Prostate gland (tissue), 2 donors: ENCODE measurements around the gene ZNF157.

ENCODE experiments used
- CTCF ChIP-seq, 4 experiments: fragments of 200-600 bp in 2 of 4; fragments of 450-650 bp in 2 of 4; sonication (generic) in 2 of 4; IDR thresholded peaks; 1 replicate in 3 of 4; 2 replicates in 1 of 4; pipeline ENCODE4 v1.5.1; 2016 to 2019; ENCODE audit warnings: antibody characterized with exemption in 4 of 4, mild to moderate bottlenecking in 2 of 4, moderate library complexity in 2 of 4
- POLR2A ChIP-seq: fragments of 450-650 bp; IDR thresholded peaks from one replicate; pipeline ENCODE4 v1.6.1; 2016; ENCODE audit warnings: antibody characterized with exemption, mild to moderate bottlenecking
- POLR2AphosphoS5 ChIP-seq: sonication (generic); formaldehyde crosslinking; IDR thresholded peaks from one replicate; pipeline ENCODE4 v1.6.1; 2017; ENCODE audit warnings: antibody characterized with exemption

DNA sequence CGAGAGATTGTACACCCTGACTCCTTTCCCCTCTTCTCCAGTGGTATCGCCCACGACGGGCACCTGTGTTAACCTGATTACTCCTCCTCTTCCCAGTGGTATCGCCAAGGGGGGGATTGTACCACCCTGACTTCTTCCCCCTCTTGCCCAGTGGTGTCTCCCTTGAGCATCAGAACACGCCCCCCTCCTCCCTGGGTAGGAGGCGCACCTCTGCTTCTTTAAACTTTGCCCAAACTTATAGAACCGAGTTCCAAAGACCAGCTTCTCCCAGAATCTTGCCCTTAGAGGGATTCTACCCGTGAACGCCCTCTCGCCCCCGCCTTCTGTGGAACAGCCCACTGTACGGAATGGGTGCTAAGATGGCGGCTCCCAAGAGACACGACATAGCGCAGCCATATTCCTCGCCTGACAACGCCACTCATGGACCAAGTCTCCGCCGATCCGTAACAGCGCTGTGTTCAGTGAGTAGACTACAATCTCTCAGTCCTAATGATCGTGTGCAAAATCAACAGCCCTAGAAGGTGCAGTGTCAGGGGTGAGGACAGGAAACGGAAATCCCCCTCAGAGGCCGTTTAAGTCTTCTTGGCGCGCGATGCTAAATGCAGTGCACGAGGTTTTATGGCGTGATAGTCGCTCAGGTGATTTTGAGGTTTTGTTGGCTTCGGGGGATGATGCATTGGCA lies 4.2 kb upstream of the ZNF157 start:
- TF ChIP-seq CTCF (IDR thresholded peaks at IDR 0.05) (no peak), POLR2A (no peak), POLR2AphosphoS5 (no peak)
